NCI-H526 (cell line): Measurements from ENCODE around the gene NELFB.

Experiments
- DNase-seq, 2 experiments: peaks; one replicate each; lab custom pipeline; 2025; lab: John Stamatoyannopoulos, UW

NELFB gene

DNA sequence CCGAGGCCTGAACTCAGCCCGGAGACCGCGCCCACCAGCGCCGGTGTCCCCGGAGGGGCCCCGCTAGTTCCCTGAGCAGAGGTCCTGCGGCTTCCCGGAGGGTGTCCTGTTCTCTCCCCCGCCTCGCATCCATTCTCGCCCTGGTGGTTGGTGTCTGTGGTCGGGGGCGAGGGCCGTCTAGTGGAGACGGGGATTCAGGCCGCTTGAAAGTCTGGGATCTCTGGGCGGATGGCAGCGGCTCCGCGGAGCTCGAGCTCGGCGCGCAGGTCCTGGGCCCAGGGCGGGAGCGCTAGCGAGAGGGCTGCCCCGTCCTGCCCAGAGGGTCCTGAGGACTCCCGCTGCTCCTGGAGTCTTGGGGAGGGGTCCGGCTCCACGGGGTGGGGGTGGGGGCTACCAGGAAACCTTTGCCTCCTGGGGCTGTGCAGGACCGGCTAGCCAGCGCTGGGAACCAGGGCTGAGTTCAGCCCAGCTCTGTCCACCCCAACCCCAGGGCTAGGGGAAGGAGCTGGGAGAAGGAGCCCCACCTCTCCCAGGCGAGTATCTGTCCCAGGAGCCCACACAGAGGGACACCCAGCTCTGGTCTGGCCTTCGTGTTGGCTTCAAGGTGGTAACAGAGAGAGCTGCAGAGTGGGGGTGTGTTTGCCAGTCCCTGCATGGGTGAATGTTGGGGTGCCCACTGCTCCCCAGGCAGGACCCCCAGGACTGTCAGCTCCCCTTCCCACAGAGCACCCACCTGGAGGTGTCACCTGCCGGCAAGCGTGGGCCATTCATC, 26.4 kb downstream of the NELFB start:
- peak in 1 of 2 experiments; percentile 31 for DNase-seq

DNA sequence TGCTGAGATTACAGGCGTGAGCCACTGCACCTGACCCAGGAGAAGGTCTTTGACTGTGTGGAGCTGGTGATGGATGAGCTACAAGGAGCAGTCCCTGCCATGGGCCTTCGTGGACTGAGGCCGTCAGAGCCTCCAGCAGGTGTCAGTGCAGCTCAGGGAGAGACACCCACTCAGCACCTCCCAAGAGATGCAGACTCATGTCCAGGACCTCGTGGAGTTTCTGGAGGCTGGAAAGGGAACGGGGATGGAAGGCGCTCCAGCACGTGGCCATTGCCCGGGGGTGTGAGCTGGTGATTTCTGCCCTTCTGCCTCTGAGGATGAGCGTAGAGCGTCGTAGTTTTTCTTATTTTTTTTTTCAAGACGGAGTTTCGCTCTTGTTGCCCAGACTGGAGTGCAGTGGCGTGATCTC, 31.9 kb downstream of the NELFB start:
- DNase-seq: peak; percentile 49 to 78

DNA sequence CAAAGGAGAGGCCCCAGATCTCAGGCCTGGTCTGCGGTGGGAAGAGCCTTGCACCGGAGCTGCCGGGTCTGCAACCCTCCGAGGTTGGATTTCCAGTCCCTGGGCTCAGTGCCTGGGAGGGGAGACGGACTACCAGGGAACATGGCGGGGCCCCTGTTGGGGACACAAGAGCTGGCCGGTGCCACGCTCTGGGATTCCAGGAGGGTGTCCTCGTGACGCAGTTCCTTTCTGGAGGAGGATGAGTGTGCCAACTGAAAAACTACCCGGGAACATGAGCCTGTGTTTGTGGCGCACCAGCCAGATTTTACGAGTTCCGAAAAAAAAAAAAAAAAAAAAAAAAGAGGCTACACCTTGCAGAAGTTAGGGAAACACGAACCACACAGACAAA, 38.0 kb downstream of the NELFB start:
- DNase-seq: no peak

DNA sequence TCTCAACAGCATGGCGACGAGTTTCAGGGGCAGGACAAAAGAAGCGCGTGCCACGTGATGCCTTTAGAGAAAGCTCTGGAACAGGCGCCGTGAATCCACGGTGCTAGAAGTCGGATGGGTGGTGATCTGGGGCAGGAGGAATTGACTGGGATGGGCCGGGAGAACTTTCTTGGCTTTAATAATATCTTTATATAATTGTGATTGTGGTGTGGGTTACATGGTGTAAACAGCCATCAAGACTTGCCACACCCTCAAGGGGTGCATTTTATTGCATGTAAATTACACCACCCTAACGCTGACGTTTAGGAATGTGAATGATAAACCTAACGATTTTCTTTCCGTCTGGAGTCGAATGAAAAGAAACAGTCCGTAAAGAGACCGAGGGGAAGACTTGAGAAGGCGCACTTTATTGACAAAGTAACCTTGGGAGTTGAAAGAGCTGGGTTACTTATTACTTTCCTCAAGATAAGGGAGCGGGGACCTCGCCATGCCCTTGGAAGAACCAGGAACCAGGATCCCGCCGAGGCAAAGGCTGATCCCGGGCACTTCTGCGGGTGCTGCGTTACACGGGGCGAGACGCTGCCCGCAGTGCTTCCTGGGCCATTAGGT, 38.5 kb downstream of the NELFB start:
- DNase-seq: no peak

DNA sequence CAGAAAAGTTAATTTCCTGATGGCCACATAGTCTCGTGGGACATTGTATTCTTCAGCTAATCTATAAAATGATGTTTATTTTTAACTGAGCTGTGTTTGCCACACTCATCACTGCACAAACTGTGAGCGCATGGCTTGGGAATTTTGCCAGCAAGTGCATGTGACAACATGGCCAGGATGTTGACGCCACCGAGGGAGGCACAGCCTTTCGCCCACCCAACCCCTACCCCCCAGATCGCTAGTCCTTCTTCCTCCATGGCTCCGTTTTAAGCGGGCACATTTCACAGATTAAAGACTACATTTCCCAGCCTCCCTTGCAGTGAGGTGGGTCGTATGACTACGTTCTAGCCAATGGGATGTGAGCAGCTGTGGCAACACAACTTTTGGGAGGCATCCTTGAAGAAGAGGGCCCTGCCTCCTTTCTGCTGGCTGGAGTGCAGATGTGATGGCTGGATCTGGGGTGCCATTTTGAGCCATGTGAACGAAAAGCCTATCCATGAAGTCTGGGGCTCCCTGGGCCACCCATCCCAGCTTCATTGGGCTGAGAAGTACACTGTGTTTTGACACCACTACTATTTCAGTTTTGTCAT, 39.1 kb downstream of the NELFB start:
- peak; percentile 24 to 63 for DNase-seq

DNA sequence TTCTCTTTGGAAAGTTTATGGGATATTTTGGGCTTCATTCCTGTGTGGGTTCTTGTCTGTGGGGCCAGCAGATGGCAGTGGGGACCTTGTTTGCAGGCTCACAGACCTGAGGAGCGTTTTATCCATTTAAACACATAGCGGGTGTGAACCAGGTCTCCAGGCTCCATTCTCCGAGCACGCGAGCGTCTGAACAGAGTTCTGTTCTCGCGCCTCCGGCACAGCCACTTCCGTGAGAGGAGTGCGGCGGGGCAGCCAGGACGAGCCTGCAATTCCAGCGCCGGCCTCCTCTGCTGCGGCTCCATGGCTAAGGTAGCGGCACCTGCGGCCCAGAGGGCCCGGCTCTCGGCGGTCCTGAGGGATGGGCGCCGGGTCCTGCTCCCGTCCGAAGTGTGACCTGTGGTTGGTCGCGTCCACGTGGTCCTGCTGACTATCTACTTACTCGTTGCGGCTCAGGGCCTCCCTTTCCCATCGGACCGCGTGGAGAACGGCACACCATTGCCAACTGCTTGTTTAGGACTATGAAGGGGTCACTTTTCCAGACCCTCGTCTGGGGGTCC, 39.6 kb downstream of the NELFB start:
- DNase-seq: peak in 1 of 2 experiments; percentile 58

DNA sequence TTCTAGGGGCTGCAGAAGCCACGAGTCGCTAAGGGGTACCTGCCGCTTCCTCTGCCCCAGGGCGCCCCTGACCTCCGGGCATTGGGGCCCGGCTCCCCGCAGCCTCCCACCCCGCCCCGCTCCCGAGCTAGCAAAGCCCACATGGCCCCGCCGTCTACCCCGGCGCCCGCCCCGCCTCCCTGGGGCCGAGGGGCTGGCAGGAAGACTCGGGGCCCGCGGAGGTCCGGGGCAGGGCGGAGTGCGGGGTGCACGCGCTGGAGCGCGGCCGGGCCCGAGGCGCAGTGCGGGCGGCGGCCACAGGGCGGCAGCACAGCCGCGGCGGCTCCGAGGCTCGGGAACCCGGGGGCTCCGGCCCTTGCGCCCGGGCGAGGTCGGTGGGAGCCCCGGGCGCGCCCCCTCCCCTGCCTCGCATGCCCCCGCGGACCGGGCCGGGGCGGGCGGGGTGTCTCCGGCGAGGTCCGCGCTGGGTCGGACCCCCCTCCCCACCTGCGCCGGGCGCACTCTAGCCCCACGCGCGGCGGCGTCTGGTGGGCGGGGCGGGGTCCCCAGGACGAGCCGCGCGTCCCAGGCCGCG, 40.2 kb downstream of the NELFB start:
- DNase-seq: peak in 1 of 2 experiments; percentile 59

DNA sequence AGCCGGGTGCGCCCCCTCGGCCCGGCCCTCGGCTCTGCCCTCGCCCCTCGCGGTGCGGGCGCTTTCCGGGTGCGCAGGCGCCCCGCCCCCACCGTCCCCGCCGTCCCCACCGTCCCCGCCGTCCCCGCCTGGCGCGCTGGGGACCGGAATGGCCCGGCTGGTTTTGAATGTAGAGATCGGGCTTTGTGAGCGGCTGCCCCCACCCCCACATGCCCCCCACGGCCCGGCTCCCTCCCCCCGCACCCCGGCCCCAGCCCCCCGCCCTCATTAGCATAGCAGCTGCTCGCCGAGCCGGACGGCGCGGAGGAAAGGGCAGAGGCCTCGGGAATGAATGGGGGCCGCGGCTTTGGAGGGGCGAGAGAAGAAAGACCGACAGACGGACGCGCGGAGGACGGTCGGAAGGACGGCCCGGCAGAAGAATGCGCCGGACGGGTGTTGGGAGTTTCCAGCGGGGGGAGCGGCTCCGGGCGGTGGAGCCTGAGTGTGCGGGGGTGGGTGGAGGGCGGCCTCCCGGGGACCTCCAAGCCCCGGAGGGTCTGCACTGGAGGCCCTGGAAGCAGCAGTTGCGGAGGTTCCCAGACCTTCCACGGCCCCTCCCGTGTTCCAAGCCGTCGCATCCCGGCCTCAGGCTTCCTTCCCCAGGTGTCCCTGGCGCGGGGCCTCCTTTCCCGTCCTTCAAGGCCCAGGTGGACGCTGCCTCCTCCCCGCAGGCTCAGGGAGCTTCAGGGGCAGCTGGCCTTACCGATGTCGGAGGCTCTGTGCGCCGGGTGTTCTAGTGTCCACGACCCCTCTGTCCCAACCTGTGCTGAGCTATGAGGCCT, 40.9 kb downstream of the NELFB start:
- no peak for DNase-seq

DNA sequence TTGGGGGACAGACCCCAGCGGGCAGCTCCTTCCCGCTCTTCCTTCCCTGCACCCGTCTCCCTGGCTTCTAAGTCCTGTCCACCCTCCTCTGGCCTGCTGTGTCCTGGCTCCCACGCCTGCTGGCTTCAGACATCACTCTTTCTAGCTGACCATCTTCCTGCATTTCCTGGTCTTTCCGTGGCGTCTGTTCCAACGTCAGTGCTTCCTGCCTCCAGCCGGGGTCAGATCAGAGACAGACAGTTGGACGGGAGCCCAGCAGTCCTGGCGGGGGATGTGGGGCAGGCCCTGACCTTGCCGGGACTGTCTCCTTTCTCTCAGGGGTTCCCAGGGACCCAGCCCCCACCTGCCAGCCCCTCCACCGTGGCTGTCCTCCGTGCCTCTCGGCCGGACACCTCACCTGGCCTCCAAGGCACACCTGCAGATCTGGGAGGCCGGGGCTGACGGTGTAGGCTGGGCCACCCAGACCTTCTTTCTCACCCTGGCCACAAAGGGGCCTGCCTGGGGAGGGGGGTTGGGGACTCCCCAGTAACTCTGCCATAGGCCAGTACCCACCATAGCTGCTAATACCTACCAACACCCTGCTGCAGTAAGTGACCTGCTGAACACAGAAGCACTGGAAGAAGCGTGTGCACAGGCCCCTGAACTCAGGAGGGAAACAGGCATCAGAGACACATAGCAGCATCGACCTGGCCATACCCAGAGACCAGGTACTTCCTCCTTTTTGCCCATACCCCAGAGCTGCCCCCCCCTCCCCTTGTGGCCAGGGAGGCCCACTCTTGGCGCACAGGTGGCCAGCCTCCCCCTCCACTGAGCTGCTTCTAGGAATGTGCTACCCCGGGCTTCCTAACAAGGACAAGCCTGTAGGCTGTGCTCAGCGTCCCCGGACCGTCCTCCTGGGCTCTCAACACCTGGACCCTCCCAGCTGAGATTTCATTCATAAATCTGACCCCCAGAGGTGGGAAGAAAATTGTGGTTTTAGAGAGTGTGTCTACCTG, 41.8 kb downstream of the NELFB start:
- no peak for DNase-seq

DNA sequence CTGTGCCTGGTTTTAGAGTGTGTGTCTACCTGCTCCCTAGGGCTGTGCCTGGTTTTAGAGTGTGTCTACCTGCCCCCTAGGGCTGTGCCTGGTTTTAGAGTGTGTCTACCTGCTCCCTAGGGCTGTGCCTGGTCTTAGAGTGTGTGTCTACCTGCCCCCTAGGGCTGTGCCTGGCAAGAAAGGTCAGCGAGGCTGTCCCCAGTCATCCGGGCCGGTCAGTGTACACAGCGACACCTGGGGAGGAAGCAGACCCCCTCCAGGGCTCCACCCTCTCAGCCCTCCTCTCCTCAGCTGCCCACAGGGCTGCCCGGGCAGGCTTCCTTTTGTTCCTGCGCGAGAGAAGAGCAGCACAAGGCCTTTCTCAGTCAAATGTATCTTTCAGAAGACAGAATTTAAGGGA, 42.8 kb downstream of the NELFB start:
- DNase-seq: no peak

DNA sequence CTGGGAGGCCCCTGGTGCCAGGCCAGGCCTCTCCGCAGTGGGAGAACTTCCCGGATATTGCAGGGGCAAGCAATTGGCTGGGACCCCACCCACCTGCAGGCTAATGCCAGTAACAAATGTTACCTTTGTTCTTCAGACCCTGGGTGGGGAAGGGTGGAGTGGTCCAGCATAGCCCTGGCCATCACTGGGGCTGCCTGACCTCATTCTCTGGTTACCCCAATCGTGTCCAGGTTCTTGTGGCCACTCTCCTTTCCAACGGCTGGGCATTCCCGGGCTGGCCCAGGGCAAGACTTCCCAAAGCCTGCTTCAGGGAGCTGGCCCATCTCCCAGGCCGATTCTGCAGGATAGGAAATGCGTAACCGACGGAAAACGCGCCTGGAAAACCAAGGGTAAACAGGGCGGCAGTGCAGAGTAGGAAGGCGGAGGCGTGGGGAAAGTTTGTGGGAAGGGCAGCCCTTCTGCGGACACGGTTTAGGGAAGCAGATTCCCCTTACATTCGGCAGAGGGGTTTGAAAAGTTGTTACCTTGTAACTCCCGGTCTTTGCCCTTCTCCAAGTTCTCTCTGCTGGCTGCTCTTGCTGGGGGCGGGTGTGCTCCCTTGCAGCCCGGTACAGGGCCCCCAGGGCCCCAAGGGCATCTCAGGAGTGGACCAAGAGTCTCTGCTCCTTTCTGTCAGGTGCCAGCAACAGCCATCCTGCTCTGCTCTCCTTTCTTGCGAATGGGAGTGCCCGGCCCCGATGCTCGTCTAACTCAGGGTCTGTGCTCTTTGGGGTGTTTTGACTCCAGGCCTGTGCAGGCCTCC, 43.5 kb downstream of the NELFB start:
- no peak for DNase-seq

DNA sequence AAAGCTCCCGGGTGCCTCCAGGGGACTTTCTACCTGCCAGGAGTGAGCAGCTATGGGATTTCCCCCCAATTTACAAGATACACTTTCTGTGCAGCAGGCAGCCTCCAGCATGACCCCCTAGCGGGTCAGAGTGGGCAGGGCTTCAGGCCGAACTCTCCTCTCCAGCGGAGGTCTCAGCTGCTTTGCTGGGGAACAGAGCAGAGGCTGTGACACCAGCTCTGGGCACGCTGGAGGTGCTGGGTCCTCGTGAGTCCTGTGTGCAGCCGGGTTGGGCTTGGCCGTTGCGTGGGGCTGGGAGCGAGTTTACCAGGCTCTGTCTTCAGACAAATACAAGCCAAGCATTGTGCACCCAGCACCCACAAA, 44.1 kb downstream of the NELFB start:
- DNase-seq: no peak

DNA sequence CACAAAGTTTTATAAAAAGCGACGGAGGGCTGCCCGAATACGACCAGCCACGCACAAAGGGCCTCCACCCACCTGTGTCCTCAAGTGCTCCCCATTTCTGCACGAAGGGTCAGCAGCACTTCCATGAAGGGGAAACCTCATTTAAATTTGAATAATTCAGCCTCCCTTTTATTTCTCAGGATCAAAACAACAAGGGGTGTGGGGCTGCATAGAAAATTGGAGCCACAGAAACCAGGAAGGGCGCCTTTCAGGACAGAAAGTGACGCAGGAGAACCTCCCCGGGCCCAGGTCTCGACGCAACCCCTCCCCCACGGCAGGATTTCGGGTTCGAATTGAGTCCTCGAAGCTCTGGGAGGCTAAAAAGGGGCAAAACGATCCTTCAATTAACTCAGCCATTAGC, 44.8 kb downstream of the NELFB start:
- peak in 1 of 2 experiments; percentile 53 for DNase-seq

DNA sequence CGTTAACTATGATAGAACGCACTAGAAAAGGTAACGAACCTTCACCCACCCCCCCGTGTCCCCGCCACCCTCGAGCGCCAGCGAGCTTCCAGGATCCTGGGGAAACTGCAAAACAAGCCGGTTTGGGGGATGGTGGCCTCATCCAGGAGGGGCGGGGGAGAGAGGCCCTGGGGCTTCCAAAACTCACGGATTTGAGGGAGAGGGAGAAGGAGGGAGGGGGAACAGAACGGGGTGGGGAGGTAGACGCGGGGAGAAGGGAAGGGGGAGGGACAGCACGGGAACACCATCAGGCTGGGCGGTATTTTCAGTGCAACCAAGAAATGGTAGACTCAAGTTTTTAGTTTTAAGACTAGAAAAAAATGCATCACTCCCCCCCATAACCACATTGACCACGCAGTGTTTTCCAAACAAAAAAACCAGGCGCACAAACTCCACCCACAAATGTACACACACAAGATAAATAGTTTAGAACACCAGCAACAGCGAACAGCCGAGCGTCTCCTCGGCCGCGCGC, 45.5 kb downstream of the NELFB start:
- DNase-seq: peak in 1 of 2 experiments; percentile 52

DNA sequence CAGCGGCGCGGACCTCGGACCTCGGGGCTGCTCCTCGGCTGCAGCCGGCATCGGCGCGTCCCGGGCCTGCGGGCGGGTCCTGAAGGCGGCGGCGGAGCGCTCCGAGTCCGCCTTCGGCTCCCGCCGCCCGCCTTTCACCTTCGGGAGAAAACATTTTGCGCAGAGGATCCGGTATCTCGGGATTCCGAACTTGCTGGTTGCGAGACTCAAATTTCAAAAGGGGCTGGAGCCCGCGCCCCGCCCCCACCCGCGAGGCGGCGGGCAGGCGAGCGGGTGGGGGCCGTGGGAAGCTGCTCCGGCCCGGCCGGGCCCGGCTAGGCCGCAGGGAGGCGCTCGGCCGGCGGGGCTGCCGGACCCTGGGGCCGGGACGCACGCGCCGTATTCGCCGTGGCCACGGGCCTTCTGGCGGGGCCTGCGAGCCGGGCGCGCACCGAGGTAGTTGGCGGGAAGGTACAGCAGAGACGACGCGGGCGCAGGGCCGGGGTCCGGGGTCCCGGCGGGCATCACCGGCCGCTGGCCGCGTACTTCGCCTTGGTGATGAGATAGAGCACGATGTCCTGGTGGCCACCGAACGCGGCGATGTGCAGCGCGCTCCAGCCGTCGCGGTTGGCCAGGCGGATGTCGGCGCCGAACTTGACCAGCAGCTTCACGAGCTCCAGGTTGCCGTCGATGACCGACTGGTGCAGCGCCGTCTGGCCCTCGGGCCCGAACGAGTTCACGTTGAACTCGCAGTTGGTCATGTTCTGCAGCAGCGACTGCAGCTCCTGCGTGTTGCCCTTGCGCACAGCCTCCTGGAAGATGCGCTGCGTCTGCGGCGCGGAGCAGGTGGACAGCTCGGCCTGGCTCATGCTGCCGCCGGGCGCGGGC, 46.2 kb downstream of the NELFB start:
- DNase-seq: peak in 1 of 2 experiments; percentile 74

DNA sequence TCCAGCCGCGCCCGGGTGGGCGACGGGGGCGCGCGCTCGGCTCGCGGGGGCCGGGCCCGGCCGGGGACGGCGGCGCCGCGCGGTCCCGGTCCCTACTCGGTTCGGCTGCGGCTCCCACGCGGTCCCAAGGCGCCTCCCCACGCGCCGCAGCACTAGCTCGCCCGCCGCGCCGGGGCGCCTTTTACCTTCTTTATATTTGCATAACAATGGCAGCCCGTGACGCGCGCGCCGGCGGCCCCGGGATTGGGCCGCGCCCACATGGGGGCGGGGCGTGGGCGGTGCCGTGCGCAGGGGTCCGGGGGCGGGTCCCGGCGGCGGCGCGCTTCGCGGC, 47.0 kb downstream of the NELFB start, which contains the start of gene NRARP:
Gene NRARP, minus strand, starts transcription at position 154 of the 331 bp plus-strand sequence. CDS start 343 bp downstream, outside the sequence.
- peak in 1 of 2 experiments; percentile 84 for DNase-seq

DNA sequence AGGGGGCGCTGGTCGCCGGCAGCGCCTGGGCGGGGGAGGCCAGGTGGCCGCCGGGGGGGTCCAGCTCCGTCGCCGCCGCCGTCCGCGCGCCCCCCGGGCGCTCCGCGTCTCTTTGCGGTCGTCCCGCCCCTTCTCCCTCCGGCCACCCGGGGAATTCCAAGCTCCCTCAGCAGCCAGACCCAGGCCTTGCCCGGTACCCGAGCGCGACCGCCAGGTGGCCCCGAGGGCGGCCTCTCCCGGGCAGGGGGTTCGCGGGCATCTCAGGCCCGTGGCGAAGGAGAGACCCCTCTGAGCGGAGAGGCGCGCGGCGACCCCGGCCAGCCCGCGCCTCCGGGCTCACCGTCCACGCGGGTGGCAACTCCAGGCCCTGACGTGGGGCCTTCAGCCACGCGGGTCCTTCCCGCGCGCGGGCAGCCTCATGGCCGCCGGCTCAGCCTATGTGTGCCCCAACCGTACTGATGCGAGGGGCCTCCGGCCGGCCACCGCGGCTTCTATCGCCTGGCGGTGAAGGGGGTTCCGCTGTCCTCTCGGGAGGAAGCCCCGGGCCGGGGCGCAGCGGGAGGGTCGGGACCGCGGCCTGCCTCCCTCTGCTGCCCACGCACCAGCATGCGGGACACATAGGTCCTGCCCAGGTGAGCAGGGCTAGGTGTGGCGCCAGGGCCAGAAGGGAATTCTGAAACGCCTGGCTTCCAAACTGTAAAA, 47.5 kb downstream of the NELFB start:
- peak in 1 of 2 experiments; percentile 74 for DNase-seq
